B cell (primary cell): ENCODE results near the gene CCND3. TPM values are rescaled to one million over a fixed set of nuclear protein-coding genes. Genes with fewer than 3 reads are reported as not detected.

Source experiments
- ATAC-seq: fragments of 200-7000 bp; cut with Tn5 transposase; one replicate; pipeline ENCODE4 v1.10.0; 2021; ENCODE audit warnings: low read depth, mild to moderate bottlenecking, moderate number of reproducible peaks, moderate library complexity
- CTCF ChIA-PET: fragments of 350-600 bp; sonication (Branson Sonifier 250); formaldehyde crosslinking; loops from one replicate; lab custom pipeline; 2021; ENCODE audit warnings: antibody characterized with exemption, inconsistent platforms; lab: Charles Lee
- POLR2A ChIA-PET: fragments of 350-600 bp; sonication (Branson Sonifier 250); formaldehyde crosslinking; loops from one replicate; lab custom pipeline; 2021; ENCODE audit warnings: antibody characterized with exemption; lab: Charles Lee
- DNase-seq: peaks from one replicate; pipeline ENCODE4 v3.0.0; 2013
- H2AFZ ChIP-seq: 2 replicates; pipeline ENCODE4 v1.6.1; 2012; ENCODE audit warnings: mild to moderate bottlenecking, low read depth, low read length; ENCODE audit not compliant: insufficient read depth, poor library complexity, severe bottlenecking
- H3K27ac ChIP-seq, 2 donors: 1 replicate in 1 of 2; 2 replicates in 1 of 2; pipeline ENCODE4 v1.5.1; 2012 to 2013; ENCODE audit warnings: low read length in 2 of 2, mild to moderate bottlenecking in 2 of 2, moderate library complexity in 1 of 2
- H3K27me3 ChIP-seq, 4 experiments: fragments of 200-600 bp in 1 of 4; sonication (generic) in 1 of 4; replicated peaks in 1 of 4; 1 replicate in 2 of 4; 2 replicates in 2 of 4; pipeline versions ENCODE4 v1.6.1 to v1.7.0; 2013 to 2016; ENCODE audit warnings: low read length in 3 of 4, mild to moderate bottlenecking in 2 of 4, mixed read lengths in 1 of 4, moderate library complexity in 1 of 4; ENCODE audit not compliant: insufficient read depth in 4 of 4, control insufficient read depth in 3 of 4; ENCODE audit errors: control extremely low read depth in 1 of 4
- H3K36me3 ChIP-seq, 2 experiments: replicated peaks in 1 of 2; 1 replicate in 1 of 2; 2 replicates in 1 of 2; pipeline versions ENCODE4 v1.6.1 to v1.7.1; 2013; ENCODE audit warnings: low read length in 1 of 2; ENCODE audit not compliant: insufficient read depth in 2 of 2, control insufficient read depth in 1 of 2; ENCODE audit errors: control extremely low read depth in 1 of 2, extremely low read depth in 1 of 2
- H3K4me1 ChIP-seq, 2 donors: fragments of 200-600 bp in 1 of 2; sonication (generic) in 1 of 2; 1 replicate in 1 of 2; 2 replicates in 1 of 2; pipeline versions ENCODE4 v1.5.1 to v1.6.1; 2013 to 2017; ENCODE audit warnings: low read length in 2 of 2; ENCODE audit not compliant: control insufficient read depth in 2 of 2, insufficient read depth in 2 of 2
- H3K4me2 ChIP-seq: replicated peaks from 2 replicates; pipeline ENCODE3; 2012; ENCODE audit warnings: mild to moderate bottlenecking, low read depth, low read length; ENCODE audit not compliant: poor library complexity, severe bottlenecking
- H3K4me3 ChIP-seq, 5 experiments: fragments of 200-600 bp in 1 of 5; sonication (generic) in 1 of 5; 1 replicate in 3 of 5; 2 replicates in 2 of 5; pipeline versions ENCODE4 v1.5.1 to v1.7.0; 2011 to 2016; ENCODE audit warnings: low read length in 4 of 5, mild to moderate bottlenecking in 4 of 5, low read depth in 2 of 5, control low read depth in 1 of 5, moderate library complexity in 1 of 5; ENCODE audit not compliant: insufficient read depth in 1 of 5; ENCODE audit errors: control extremely low read depth in 1 of 5, extremely low read depth in 1 of 5
- H3K79me2 ChIP-seq: fragments of 200-600 bp; sonication (generic); one replicate; pipeline ENCODE4 v1.6.0; 2016; ENCODE audit warnings: low read length; ENCODE audit not compliant: control insufficient read depth, insufficient read depth
- H3K9ac ChIP-seq: fragments of 200-600 bp; sonication (generic); 2 replicates; pipeline ENCODE4 v1.6.1; 2017; ENCODE audit warnings: mild to moderate bottlenecking, low read length, moderate library complexity
- H3K9me3 ChIP-seq, 3 donors: one replicate each; pipeline versions ENCODE4 v1.6.1 to v1.7.1; 2013; ENCODE audit warnings: low read length in 2 of 3; ENCODE audit not compliant: control insufficient read depth in 2 of 3, insufficient read depth in 1 of 3; ENCODE audit errors: control extremely low read depth in 1 of 3
- H4K20me1 ChIP-seq: 2 replicates; pipeline ENCODE4 v1.6.0; 2012; ENCODE audit warnings: mild to moderate bottlenecking, low read length; ENCODE audit not compliant: insufficient read depth, control insufficient read depth, poor library complexity, severe bottlenecking
- H3K27ac Mint-ChIP-seq: one replicate; pipeline ENCODE4 v1.8.0; 2021; ENCODE audit warnings: mixed read lengths
- H3K27me3 Mint-ChIP-seq: one replicate; pipeline ENCODE4 v1.8.0; 2021; ENCODE audit warnings: mixed read lengths
- H3K4me1 Mint-ChIP-seq: one replicate; pipeline ENCODE4 v1.8.0; 2021; ENCODE audit warnings: mixed read lengths
- H3K4me3 Mint-ChIP-seq: one replicate; pipeline ENCODE4 v1.8.0; 2021; ENCODE audit warnings: mixed read lengths
- H3K9me3 Mint-ChIP-seq: one replicate; pipeline ENCODE4 v1.8.0; 2022; ENCODE audit warnings: mixed read lengths; ENCODE audit not compliant: insufficient read depth
- CTCF ChIP-seq: fragments of 200-600 bp; IDR thresholded peaks from one replicate; pipeline ENCODE4 v1.8.0; 2022; ENCODE audit warnings: antibody characterized with exemption, mild to moderate bottlenecking
- EZH2 ChIP-seq: IDR thresholded peaks from 2 replicates; pipeline ENCODE4 v1.6.1; 2012; ENCODE audit warnings: borderline replicate concordance, low read depth, mild to moderate bottlenecking, moderate library complexity, low read length; ENCODE audit not compliant: insufficient read depth, poor library complexity, severe bottlenecking
- WGBS: methylation state at CpG from one replicate; pipeline ENCODE4 v1.1.5; 2013; ENCODE audit warnings: missing lambda C conversion rate; ENCODE audit not compliant: insufficient coverage; 5-methylcytosine and 5-hydroxymethylcytosine counted together
- intact Hi-C: fragments of 100-400 bp; cut with micrococcal nuclease; formaldehyde crosslinking; loops from one replicate; pipeline ENCODE4 v1.10.0; 2022
- polyA plus RNA-seq: library from polyadenylated mRNA; depleted of rRNA; stranded (reverse); fragments of >200 nt; gene quantifications from 2 replicates; pipeline ENCODE4 v1.2.3, GENCODE V29; 2012
- total RNA-seq, 2 donors: library from RNA; stranded (reverse); fragments of 120-200 nt in 1 of 2; gene quantifications; 1 replicate in 1 of 2; 2 replicates in 1 of 2; pipeline versions ENCODE4 v1.2.3 to v1.2.4, GENCODE V29; 2013 to 2022

CCND3 gene
- total and polyA plus RNA-seq, 2 donors (not counting 1 experiment from before 2014, with no cell fraction given) = 136 to 298 TPM

GRCh38 chr6:41965429-41966213, 24.0 kb upstream of the CCND3 start:
- ChIA-PET POLR2A (no interaction called here), CTCF (no interaction called here)
- Histone ChIP-seq H3K9me3 (no peaks in the 10 kb centered on the region), H3K27me3 (no peaks in the 10 kb centered on the region), H3K36me3 (peaks cover 0 to 30% of the 10 kb centered on the region in 2 experiments), H3K4me1 (peaks cover 2 to 4% of the 10 kb centered on the region in 2 donors), H3K4me2 (no peak overlapping the region), H3K27ac (no peak overlapping the region), H3K79me2 (peaks cover 97% of the 10 kb centered on the region), H3K9ac (no peak overlapping the region), H3K4me3 (no peak overlapping the region), H4K20me1 (peaks cover 96% of the 10 kb centered on the region), H2AFZ (no peak overlapping the region)
- no peaks in the 10 kb centered on the region for H3K27me3 Mint-ChIP-seq
- H3K4me3 Mint-ChIP-seq = no peak overlapping the region
- H3K9me3 Mint-ChIP-seq = no peaks in the 10 kb centered on the region
- WGBS = 95% methylated on average over 6 of the region's 11 CpGs
- TF ChIP-seq CTCF = no peak
- TF ChIP-seq EZH2 = no peak
- intact Hi-C loops = no loop called here
- no peak overlapping the region for H3K27ac Mint-ChIP-seq
- DNase-seq (no peak), ATAC-seq (no peak)
- peaks cover 34% of the 10 kb centered on the region for H3K4me1 Mint-ChIP-seq
